ENCODE measurements around the gene RAB11FIP2.
"Not testable (repeated sequence)": the region's sequence is repeated elsewhere in the genome, so short reads cannot be mapped to it uniquely, and the experiment has no call there.

Gene RAB11FIP2

GRCh38 chr10:118046395-118047156, at the start of gene RAB11FIP2:
Gene RAB11FIP2 (minus strand): TSS chr10:118046941. CDS start chr10:118046163, 778 bp downstream.
- peak; percentile 96 for DNase-seq

- no peak for DNase-seq
Observed at GRCh38 chr10:118096022-118096421, 49.3 kb upstream of the RAB11FIP2 start.

- DNase-seq: no peak
Observed at GRCh38 chr10:118092209-118092608, 45.5 kb upstream of the RAB11FIP2 start.

- DNase-seq: no peak
Observed at GRCh38 chr10:118080817-118081216, 34.1 kb upstream of the RAB11FIP2 start.

- DNase-seq: no peak
Observed at GRCh38 chr10:118076705-118077104, 30.0 kb upstream of the RAB11FIP2 start.

DNA sequence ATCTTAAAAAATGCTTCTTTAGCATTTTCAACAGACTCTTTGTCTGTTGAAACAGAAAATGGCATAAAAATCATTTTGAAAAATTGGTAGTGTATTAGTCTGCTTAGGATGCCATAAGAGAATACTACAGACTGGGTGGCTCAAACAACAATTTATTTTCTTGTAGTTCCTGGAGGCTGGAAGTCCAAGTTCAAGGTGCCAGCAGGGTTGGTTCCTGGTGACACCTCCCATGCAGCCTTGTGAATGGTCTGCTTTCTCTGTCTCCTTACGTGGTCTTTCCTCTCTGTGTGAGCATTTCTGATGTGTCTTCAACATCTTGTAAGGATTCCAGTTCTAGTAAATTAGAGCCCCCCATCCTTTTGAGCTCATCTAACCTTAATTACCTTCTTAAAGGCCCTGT, 26.1 kb upstream of the RAB11FIP2 start:
- DNase-seq: no peak

GRCh38 chr10:118067389-118067788, 20.6 kb upstream of the RAB11FIP2 start:
- DNase-seq: not testable (repeated sequence)

DNA sequence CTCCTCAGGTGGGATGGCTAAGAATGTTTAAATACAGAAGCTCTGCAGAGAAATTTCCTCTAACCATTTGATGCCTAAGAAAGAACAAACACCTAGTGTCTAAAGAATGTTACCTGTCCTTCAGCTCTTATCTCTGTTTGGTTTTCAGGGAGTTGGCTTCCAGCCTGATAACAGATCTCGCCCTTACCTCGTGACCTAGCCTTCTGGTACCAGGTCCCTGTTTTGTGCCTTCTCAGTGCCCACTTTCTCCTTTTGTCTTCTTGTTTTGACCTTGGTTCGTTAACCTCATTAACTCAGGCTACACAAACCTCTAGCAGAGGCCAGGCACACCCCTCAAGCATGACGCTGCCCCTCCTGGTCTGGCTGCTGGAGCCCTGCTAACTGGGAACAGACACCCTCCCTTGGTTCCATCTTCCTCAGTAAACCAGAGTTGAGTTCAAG, 16.1 kb upstream of the RAB11FIP2 start:
- DNase-seq: no peak

- no peak for DNase-seq
Observed at GRCh38 chr10:118058371-118058770, 11.6 kb upstream of the RAB11FIP2 start.

- DNase-seq: no peak
Observed at GRCh38 chr10:118057361-118057760, 10.6 kb upstream of the RAB11FIP2 start.

GRCh38 chr10:118054383-118054782, 7.6 kb upstream of the RAB11FIP2 start:
- no peak for DNase-seq

- no peak for DNase-seq
Observed at GRCh38 chr10:118052816-118053215, 6.1 kb upstream of the RAB11FIP2 start.

DNA sequence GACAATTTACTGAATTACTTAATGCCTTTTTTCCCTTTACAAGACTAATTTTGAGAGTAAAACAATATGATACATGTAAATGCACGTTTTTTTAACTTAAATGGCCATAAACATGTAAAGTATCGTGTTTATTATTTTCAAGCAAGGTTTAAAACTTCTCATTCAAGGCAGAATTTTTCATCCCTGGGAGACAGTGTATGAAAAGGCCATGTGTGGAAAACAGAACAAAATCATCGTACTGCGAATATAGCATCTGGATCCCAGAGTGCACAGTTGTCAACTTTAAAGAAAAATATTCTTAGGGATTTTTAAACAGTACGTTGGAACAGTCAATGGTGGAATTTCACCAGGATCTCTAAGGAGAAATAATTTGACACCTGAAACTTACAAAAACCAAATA, 1.1 kb upstream of the RAB11FIP2 start:
- DNase-seq: no peak

- DNase-seq: no peak
Observed at GRCh38 chr10:118047157-118047719, 497 bp upstream of the RAB11FIP2 start.

DNA sequence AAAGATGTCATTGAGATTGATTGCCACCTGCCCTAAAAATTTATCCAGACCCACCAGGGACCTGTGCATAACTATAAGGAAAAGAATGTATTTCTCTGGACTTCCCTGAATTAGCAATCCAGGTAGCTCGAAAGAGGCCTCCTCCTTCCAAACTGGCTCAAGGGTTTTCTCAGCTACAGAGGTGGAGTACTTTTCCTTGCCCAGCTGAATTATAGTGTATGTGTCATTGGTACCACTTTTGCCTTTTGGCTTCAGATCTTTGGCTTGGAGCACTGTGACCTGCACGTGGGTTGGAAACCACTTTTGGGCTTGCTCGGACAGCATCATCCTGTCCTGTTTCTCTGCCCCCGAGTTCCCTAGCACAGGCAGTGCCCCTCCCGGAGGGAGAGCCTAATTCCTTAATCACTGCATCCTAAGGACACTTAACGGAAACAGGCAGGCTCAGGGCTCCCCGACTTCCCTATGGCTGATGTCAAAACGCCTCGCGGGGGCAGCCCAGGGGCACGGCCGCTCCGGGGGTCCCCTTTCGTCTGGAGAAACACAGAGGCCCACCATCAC, 825 bp downstream of the RAB11FIP2 start:
- peak; percentile 23 for DNase-seq

GRCh38 chr10:118045158-118045836, 1.4 kb downstream of the RAB11FIP2 start:
- no peak for DNase-seq

GRCh38 chr10:118042827-118043242, 3.9 kb downstream of the RAB11FIP2 start:
- no peak for DNase-seq

GRCh38 chr10:118042336-118042735, 4.4 kb downstream of the RAB11FIP2 start:
- DNase-seq: no peak

GRCh38 chr10:118041316-118041715, 5.4 kb downstream of the RAB11FIP2 start:
- DNase-seq: no peak

DNA sequence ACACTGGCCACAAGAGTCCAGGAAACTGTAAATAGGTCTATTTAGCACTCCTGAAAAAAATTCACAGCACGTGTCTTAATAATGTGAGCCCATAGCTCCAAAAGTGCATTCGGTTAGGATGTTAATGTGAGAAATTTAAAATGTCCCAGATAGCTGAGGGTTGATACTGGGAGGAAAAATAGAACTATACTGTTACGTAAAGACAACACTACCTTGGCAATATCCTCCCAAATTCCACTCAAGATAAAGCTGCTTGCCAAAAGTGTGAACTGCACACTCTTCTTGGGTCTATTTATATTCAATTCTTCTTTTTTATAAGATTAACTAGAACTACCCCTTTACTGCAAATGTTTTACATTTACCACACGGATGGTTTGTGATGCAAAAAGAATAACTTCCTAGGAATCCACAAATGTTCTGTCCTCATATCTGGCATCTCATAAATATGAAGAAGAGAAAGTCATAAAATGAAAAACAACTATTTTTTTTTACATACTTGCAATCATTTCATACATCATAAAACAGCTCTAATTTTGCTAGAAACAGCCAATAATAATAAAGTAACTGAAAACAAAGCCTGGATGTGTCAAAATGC, 10.4 kb downstream of the RAB11FIP2 start:
- DNase-seq: no peak

- DNase-seq: no peak
Observed at GRCh38 chr10:118035354-118036005, 11.3 kb downstream of the RAB11FIP2 start.

DNA sequence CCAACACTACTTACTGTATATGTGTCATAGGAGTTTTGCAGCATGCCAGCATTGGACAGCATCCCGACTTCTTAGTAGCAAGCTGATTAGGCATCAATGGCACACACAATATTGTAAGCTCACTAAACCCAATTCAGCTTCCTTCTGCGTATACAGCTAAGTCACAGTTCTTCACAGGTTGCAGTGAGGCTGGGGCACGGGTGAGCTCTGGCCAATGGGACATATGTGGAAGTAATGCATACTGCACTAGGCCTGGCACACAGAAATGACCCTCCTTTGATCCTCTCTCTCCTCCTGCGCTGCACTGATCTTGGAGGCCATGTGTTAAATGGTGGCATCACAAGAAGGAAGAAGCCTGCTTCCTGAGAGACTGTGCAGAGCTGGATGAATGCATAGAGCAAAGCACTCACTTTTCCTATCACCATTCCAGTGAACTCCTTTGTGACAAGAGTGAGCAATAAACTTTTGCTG, 11.9 kb downstream of the RAB11FIP2 start:
- no peak for DNase-seq

DNA sequence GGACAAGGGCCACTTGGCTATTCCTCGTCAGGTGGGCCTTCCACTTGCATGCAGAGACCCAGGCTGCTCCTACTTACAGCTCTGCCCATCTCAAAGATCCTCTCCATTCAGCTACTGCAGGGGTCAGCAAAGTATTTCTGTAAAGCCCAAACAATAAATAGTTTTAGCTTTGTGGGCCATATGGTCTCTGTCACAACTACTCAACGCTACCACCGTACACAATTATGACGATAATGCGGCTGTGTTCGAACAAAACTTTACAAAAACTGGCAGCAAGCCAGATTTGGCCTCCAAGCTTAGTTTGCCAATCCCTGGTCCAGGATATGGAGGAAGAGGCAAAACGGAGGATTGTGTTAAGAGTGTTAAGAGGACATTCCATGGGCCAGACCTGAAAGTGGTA, 12.8 kb downstream of the RAB11FIP2 start:
- DNase-seq: no peak

Measured in activated naive CD4-positive, alpha-beta T cell treated with Interleukin-2 at 50 U/mL for 16 hours (primary cell).